Stimulated activated CD8-positive, alpha-beta memory T cell treated with anti-CD3 and anti-CD28 coated beads, Interleukin-7, amount 100 ng/mL, for 4 hours (primary cell): ENCODE measurements around the gene MS4A12.
"Not testable (repeated sequence)": the region's sequence is repeated elsewhere in the genome, so short reads cannot be mapped to it uniquely, and the experiment has no call there.

Source experiments
- DNase-seq, 2 donors: peaks; one replicate each; pipeline ENCODE4 v3.0.0-alpha.2; 2020; ENCODE audit warnings: low read depth in 2 of 2

Gene MS4A12

GRCh38 chr11:60492488-60493009, at the start of gene MS4A12:
MS4A12 (plus strand) TSS chr11:60492778; CDS start chr11:60497319, 4,541 bp downstream.
- no peak for DNase-seq

GRCh38 chr11:60447070-60447469, 45.5 kb upstream of the MS4A12 start:
- no peak for DNase-seq

- no peak for DNase-seq
Measured at GRCh38 chr11:60447846-60448245, 44.7 kb upstream of the MS4A12 start.

- DNase-seq, result not testable (repeated sequence)
Measured at GRCh38 chr11:60451185-60451584, 41.4 kb upstream of the MS4A12 start.

GRCh38 chr11:60454212-60454611, 38.4 kb upstream of the MS4A12 start:
- DNase-seq, result no peak

- no peak for DNase-seq
Measured at GRCh38 chr11:60455531-60456042, 37.0 kb upstream of the MS4A12 start, which contains the start of gene MS4A1. MS4A1 (plus strand) TSS chr11:60455847; CDS start chr11:60462375, 6,528 bp downstream.

- no peak for DNase-seq
Measured at GRCh38 chr11:60457576-60457975, 35.0 kb upstream of the MS4A12 start.

- no peak for DNase-seq
Measured at GRCh38 chr11:60459345-60459744, 33.2 kb upstream of the MS4A12 start.

GRCh38 chr11:60468829-60469228, 23.7 kb upstream of the MS4A12 start:
- no peak for DNase-seq

- DNase-seq, result no peak
Measured at GRCh38 chr11:60469723-60470122, 22.9 kb upstream of the MS4A12 start.

GRCh38 chr11:60477035-60477445, 15.5 kb upstream of the MS4A12 start:
- DNase-seq, result no peak

GRCh38 chr11:60482361-60482760, 10.2 kb upstream of the MS4A12 start:
- DNase-seq, result no peak

GRCh38 chr11:60485987-60486386, 6.6 kb upstream of the MS4A12 start:
- DNase-seq, result no peak

GRCh38 chr11:60493454-60493853, 876 bp downstream of the MS4A12 start:
- DNase-seq, result no peak

GRCh38 chr11:60498399-60498798, 5.8 kb downstream of the MS4A12 start:
- DNase-seq, result no peak

- no peak for DNase-seq
Measured at GRCh38 chr11:60498853-60499252, 6.3 kb downstream of the MS4A12 start.

GRCh38 chr11:60500276-60500910, 7.8 kb downstream of the MS4A12 start:
- DNase-seq, result no peak

- DNase-seq, result no peak
Measured at GRCh38 chr11:60502221-60502775, 9.7 kb downstream of the MS4A12 start.

- DNase-seq, result no peak
Measured at GRCh38 chr11:60504219-60504905, 11.8 kb downstream of the MS4A12 start.

- DNase-seq, result not testable (repeated sequence)
Measured at GRCh38 chr11:60509609-60510008, 17.0 kb downstream of the MS4A12 start.

- not testable (repeated sequence) for DNase-seq
Measured at GRCh38 chr11:60510209-60510608, 17.6 kb downstream of the MS4A12 start.

GRCh38 chr11:60511393-60511792, 18.8 kb downstream of the MS4A12 start:
- no peak for DNase-seq
